DND-41 (cell line): ENCODE data around the gene STRN.

ENCODE experiments used
- CTCF ChIP-seq: IDR thresholded peaks from 2 replicates; pipeline ENCODE4 v1.5.1; 2012; ENCODE audit warnings: borderline replicate concordance, low read length, moderate library complexity, mild to moderate bottlenecking; ENCODE audit not compliant: poor library complexity, severe bottlenecking; ENCODE audit errors: extremely low read depth
- EZH2 ChIP-seq: IDR thresholded peaks from 3 replicates; pipeline ENCODE4 v1.6.1; 2012; ENCODE audit warnings: borderline replicate concordance, low read depth, mild to moderate bottlenecking, moderate library complexity, low read length, inconsistent platforms; ENCODE audit not compliant: severe bottlenecking

DNA sequence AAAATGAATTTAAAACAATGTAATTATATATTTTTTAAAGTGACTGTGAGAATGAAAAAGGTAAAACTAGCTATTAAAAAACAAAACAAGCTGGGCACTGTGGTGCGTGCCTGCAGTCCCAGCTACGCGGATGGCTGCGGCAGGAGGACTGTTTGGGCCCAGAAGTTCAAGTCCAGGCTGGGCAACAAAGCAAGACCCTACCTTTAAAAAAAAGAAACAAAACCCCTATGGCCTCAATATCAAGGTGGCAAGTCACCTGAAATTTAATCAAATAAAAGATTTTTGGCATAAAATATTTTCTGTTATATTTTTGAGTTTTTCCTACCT lies 46.9 kb upstream of the STRN start:
- TF ChIP-seq CTCF (no peak), EZH2 (no peak)
